ENCODE results near the gene ATP6V0E1. TPM values are rescaled to one million over a fixed set of nuclear protein-coding genes. Genes with fewer than 3 reads are reported as not detected.
"Not testable (repeated sequence)": the region's sequence is repeated elsewhere in the genome, so short reads cannot be mapped to it uniquely, and the experiment has no call there.

Gene ATP6V0E1
- total RNA-seq, 1 donor: 61.7 TPM

- no peaks in the 10 kb centered on the region for H3K9me3 ChIP-seq (ENCODE audit: low read depth, low read length)
- peaks cover 57% of the 10 kb centered on the region for H3K4me1 ChIP-seq (ENCODE audit: insufficient read depth, low read length)
- H3K27me3 ChIP-seq (ENCODE audit: insufficient read depth, low read length): no peaks in the 10 kb centered on the region
- H3K4me3 ChIP-seq (ENCODE audit: low read length): no peak overlapping the region
Observed at GRCh38 chr5:173004447-173004846, 20.9 kb downstream of the ATP6V0E1 start.

GRCh38 chr5:173010021-173010420 lies 26.4 kb downstream of the ATP6V0E1 start:
- Histone ChIP-seq H3K27me3 (ENCODE audit: insufficient read depth, low read length) (no peaks in the 10 kb centered on the region), H3K4me1 (ENCODE audit: insufficient read depth, low read length) (peaks cover 75% of the 10 kb centered on the region), H3K4me3 (ENCODE audit: low read length) (no peak overlapping the region), H3K9me3 (ENCODE audit: low read depth, low read length) (no peaks in the 10 kb centered on the region)

- Histone ChIP-seq H3K9me3 (ENCODE audit: low read depth, low read length) (no peaks in the 10 kb centered on the region), H3K4me3 (ENCODE audit: low read length) (no peak overlapping the region), H3K4me1 (ENCODE audit: insufficient read depth, low read length) (peaks cover 83% of the 10 kb centered on the region), H3K27me3 (ENCODE audit: insufficient read depth, low read length) (no peaks in the 10 kb centered on the region)
Observed at GRCh38 chr5:173010547-173011464, 27.2 kb downstream of the ATP6V0E1 start.

- Histone ChIP-seq H3K27me3 (ENCODE audit: insufficient read depth, low read length) (no peaks in the 10 kb centered on the region), H3K4me3 (ENCODE audit: low read length) (no peak overlapping the region), H3K4me1 (ENCODE audit: insufficient read depth, low read length) (peaks cover 90% of the 10 kb centered on the region), H3K9me3 (ENCODE audit: low read depth, low read length) (no peaks in the 10 kb centered on the region)
Observed at GRCh38 chr5:173011566-173011965, 28.0 kb downstream of the ATP6V0E1 start.

GRCh38 chr5:173012882-173013281 lies 29.3 kb downstream of the ATP6V0E1 start:
- Histone ChIP-seq H3K4me1 (ENCODE audit: insufficient read depth, low read length) (peaks cover 91% of the 10 kb centered on the region), H3K4me3 (ENCODE audit: low read length) (no peak overlapping the region), H3K9me3 (ENCODE audit: low read depth, low read length) (no peaks in the 10 kb centered on the region), H3K27me3 (ENCODE audit: insufficient read depth, low read length) (no peaks in the 10 kb centered on the region)

GRCh38 chr5:173014671-173015070 lies 31.1 kb downstream of the ATP6V0E1 start:
- H3K9me3 ChIP-seq (ENCODE audit: low read depth, low read length): no peaks in the 10 kb centered on the region
- H3K4me3 ChIP-seq (ENCODE audit: low read length): no peak overlapping the region
- H3K27me3 ChIP-seq (ENCODE audit: insufficient read depth, low read length): no peaks in the 10 kb centered on the region
- H3K4me1 ChIP-seq (ENCODE audit: insufficient read depth, low read length): peaks cover 90% of the 10 kb centered on the region

- no peaks in the 10 kb centered on the region for H3K27me3 ChIP-seq (ENCODE audit: insufficient read depth, low read length)
- no peaks in the 10 kb centered on the region for H3K9me3 ChIP-seq (ENCODE audit: low read depth, low read length)
- no peak overlapping the region for H3K4me3 ChIP-seq (ENCODE audit: low read length)
- peaks cover 86% of the 10 kb centered on the region for H3K4me1 ChIP-seq (ENCODE audit: insufficient read depth, low read length)
Observed at GRCh38 chr5:173015192-173015591, 31.6 kb downstream of the ATP6V0E1 start.

- Histone ChIP-seq H3K27me3 (ENCODE audit: insufficient read depth, low read length) (no peaks in the 10 kb centered on the region), H3K4me3 (ENCODE audit: low read length) (no peak overlapping the region), H3K4me1 (ENCODE audit: insufficient read depth, low read length) (peaks cover 80% of the 10 kb centered on the region), H3K9me3 (ENCODE audit: low read depth, low read length) (no peaks in the 10 kb centered on the region)
Observed at GRCh38 chr5:173015598-173016455, 32.3 kb downstream of the ATP6V0E1 start.

GRCh38 chr5:173016598-173017046 lies 33.1 kb downstream of the ATP6V0E1 start:
- Histone ChIP-seq H3K4me3 (ENCODE audit: low read length) (no peak overlapping the region), H3K9me3 (ENCODE audit: low read depth, low read length) (no peaks in the 10 kb centered on the region), H3K27me3 (ENCODE audit: insufficient read depth, low read length) (no peaks in the 10 kb centered on the region), H3K4me1 (ENCODE audit: insufficient read depth, low read length) (peaks cover 72% of the 10 kb centered on the region)

- H3K4me1 ChIP-seq (ENCODE audit: insufficient read depth, low read length): peaks cover 68% of the 10 kb centered on the region
- H3K27me3 ChIP-seq (ENCODE audit: insufficient read depth, low read length); H3K9me3 ChIP-seq (ENCODE audit: low read depth, low read length); H3K4me3 ChIP-seq (ENCODE audit: low read length): not testable (repeated sequence)
Observed at GRCh38 chr5:173017087-173017486, 33.5 kb downstream of the ATP6V0E1 start.

GRCh38 chr5:173018358-173018757 lies 34.8 kb downstream of the ATP6V0E1 start:
- peaks cover 61% of the 10 kb centered on the region for H3K4me1 ChIP-seq (ENCODE audit: insufficient read depth, low read length)
- H3K4me3 ChIP-seq (ENCODE audit: low read length): no peak overlapping the region
- no peaks in the 10 kb centered on the region for H3K9me3 ChIP-seq (ENCODE audit: low read depth, low read length)
- no peaks in the 10 kb centered on the region for H3K27me3 ChIP-seq (ENCODE audit: insufficient read depth, low read length)

- Histone ChIP-seq H3K4me1 (ENCODE audit: insufficient read depth, low read length) (peaks cover 44% of the 10 kb centered on the region), H3K27me3 (ENCODE audit: insufficient read depth, low read length) (no peaks in the 10 kb centered on the region), H3K9me3 (ENCODE audit: low read depth, low read length) (no peaks in the 10 kb centered on the region), H3K4me3 (ENCODE audit: low read length) (no peak overlapping the region)
Observed at GRCh38 chr5:173020154-173020581, 36.6 kb downstream of the ATP6V0E1 start.

- H3K27me3 ChIP-seq (ENCODE audit: insufficient read depth, low read length): no peaks in the 10 kb centered on the region
- no peaks in the 10 kb centered on the region for H3K9me3 ChIP-seq (ENCODE audit: low read depth, low read length)
- peaks cover 39% of the 10 kb centered on the region for H3K4me1 ChIP-seq (ENCODE audit: insufficient read depth, low read length)
- H3K4me3 ChIP-seq (ENCODE audit: low read length): no peak overlapping the region
Observed at GRCh38 chr5:173020643-173021042, 37.1 kb downstream of the ATP6V0E1 start.

- Histone ChIP-seq H3K4me3 (ENCODE audit: low read length) (no peak overlapping the region), H3K9me3 (ENCODE audit: low read depth, low read length) (no peaks in the 10 kb centered on the region), H3K4me1 (ENCODE audit: insufficient read depth, low read length) (peaks cover 35% of the 10 kb centered on the region), H3K27me3 (ENCODE audit: insufficient read depth, low read length) (no peaks in the 10 kb centered on the region)
Observed at GRCh38 chr5:173025651-173026050, 42.1 kb downstream of the ATP6V0E1 start.

- Histone ChIP-seq H3K4me3 (ENCODE audit: low read length) (no peak overlapping the region), H3K27me3 (ENCODE audit: insufficient read depth, low read length) (no peaks in the 10 kb centered on the region), H3K9me3 (ENCODE audit: low read depth, low read length) (no peaks in the 10 kb centered on the region), H3K4me1 (ENCODE audit: insufficient read depth, low read length) (peaks cover 30% of the 10 kb centered on the region)
Observed at GRCh38 chr5:173027905-173028304, 44.3 kb downstream of the ATP6V0E1 start.

Measured in mononuclear cell (primary cell).